ENCODE results near the gene NEGR1. TPM values are rescaled to one million over a fixed set of nuclear protein-coding genes. Genes with fewer than 3 reads are reported as not detected.

Gene NEGR1
- total RNA-seq, 2 donors from 2014 or later, result 0.08 TPM; not detected in 1

- H3K9me3 ChIP-seq (ENCODE audit: control insufficient read depth, low read length, poor library complexity, severe bottlenecking), result no peaks in the 10 kb centered on the region
- Mint-ChIP-seq H3K4me1 (no peaks in the 10 kb centered on the region), H3K27ac (no peak overlapping the region), H3K4me3 (no peak overlapping the region), H3K27me3 (no peaks in the 10 kb centered on the region), H3K36me3 (ENCODE audit: low read depth) (no peaks in the 10 kb centered on the region)
- DNase-seq (no peak), ATAC-seq (no peak)
Observed at GRCh38 chr1:71986160-71986559, 296.2 kb downstream of the NEGR1 start.

- Mint-ChIP-seq H3K27me3 (no peaks in the 10 kb centered on the region), H3K36me3 (ENCODE audit: low read depth) (no peaks in the 10 kb centered on the region), H3K27ac (no peak overlapping the region), H3K4me3 (no peak overlapping the region), H3K4me1 (no peaks in the 10 kb centered on the region)
- ATAC-seq (no peak), DNase-seq (no peak)
- H3K9me3 ChIP-seq (ENCODE audit: control insufficient read depth, low read length, poor library complexity, severe bottlenecking), result no peaks in the 10 kb centered on the region
Observed at GRCh38 chr1:71980556-71980955, 301.8 kb downstream of the NEGR1 start.

DNA sequence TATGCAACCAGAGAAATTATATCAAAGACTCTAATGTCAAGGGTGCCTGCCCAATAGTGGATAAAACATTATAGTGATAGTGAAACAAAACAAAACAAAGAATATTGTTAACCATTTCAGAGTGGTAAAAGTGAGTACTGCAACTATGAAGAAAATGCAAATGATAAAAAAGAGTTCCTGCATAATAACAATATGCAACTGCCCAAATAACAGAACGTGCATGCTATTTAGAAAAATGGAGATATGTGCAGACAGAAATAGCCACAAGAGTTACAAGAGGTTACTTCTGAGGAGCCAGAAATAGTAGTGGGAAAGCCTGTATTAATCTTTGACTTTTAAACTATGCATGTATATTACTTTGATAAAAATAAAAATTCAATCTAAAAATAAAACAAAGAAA, 302.5 kb downstream of the NEGR1 start:
- no peaks in the 10 kb centered on the region for H3K9me3 ChIP-seq (ENCODE audit: control insufficient read depth, low read length, poor library complexity, severe bottlenecking)
- DNase-seq (no peak), ATAC-seq (no peak)
- Mint-ChIP-seq H3K36me3 (ENCODE audit: low read depth) (no peaks in the 10 kb centered on the region), H3K27me3 (no peaks in the 10 kb centered on the region), H3K27ac (no peak overlapping the region), H3K4me3 (no peak overlapping the region), H3K4me1 (no peaks in the 10 kb centered on the region)

DNA sequence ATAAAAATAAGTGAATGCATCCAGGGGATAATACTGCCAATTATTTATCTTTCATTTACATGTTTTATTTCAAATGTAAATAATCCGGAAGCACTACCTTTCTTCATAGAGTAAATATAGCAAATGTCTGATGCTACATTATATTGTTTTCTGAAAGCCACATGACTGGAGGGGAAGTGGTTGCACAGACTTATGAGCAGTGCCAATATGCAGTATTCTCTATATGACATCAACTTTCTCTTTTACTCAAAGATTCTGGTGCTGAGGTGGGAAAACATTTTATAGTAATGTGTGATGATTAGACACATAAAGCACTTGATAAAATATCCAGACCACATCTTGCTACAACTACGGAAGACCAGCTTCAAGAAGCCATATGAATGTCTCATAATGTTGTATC, 314.7 kb downstream of the NEGR1 start:
- DNase-seq, result no peak
- Mint-ChIP-seq H3K36me3 (ENCODE audit: low read depth) (no peaks in the 10 kb centered on the region), H3K27ac (no peak overlapping the region), H3K4me3 (no peak overlapping the region), H3K27me3 (no peaks in the 10 kb centered on the region), H3K4me1 (no peaks in the 10 kb centered on the region)
- no peaks in the 10 kb centered on the region for H3K9me3 ChIP-seq (ENCODE audit: control insufficient read depth, low read length, poor library complexity, severe bottlenecking)
- no peak for ATAC-seq

DNA sequence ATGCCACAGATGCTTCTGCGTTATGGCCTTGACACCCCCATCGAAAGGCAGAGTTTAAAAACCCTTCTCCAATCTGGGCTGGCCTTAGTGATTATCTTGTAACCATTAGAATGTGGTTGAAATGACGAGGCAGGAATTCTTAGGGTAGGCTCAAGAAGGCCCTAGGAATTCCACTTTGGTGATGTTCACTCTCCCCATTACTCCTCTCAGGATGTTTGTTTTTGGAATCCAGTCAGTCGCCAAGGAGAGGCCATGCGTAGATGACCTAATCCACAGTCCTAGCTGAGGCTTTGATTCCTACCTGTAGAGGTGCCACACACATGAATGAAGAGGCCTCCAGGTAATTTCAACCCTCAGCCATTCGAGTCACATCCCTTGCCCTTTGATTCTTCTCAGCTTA, 318.2 kb downstream of the NEGR1 start:
- Mint-ChIP-seq H3K27ac (no peak overlapping the region), H3K27me3 (no peaks in the 10 kb centered on the region), H3K36me3 (ENCODE audit: low read depth) (no peaks in the 10 kb centered on the region), H3K4me3 (no peak overlapping the region), H3K4me1 (no peaks in the 10 kb centered on the region)
- H3K9me3 ChIP-seq (ENCODE audit: control insufficient read depth, low read length, poor library complexity, severe bottlenecking), result no peaks in the 10 kb centered on the region
- DNase-seq (no peak), ATAC-seq (no peak)

DNA sequence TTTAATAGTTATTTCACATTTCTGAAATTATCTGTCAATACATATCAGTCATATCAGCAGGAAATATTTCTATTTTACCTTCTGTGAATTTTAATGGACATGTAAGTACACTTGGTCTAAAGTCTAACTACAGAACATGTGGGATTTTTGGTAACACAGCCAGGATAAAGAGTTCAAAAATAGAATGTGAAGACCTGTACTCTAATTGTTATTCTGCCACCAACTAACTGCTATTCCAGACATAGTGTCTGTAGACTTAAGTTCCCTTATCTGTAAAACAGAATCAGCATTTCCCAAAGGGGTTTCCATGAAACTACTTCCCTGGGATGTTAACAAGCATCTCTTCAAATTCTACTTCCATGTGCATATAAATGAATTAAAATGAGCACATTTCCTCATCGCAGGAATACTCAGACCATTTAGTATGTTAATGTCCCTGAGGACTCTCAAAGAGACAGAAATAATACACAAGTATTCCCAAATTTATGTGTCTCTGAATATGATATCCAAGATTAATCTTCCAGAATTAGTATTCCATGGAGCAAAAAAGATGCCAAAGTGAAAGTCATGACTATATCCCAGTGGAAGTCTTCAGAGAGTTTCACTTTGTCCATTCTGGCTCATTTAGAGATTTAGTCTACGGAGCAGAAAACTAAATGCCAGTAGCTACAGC, 325.6 kb downstream of the NEGR1 start:
- Mint-ChIP-seq H3K4me1 (no peaks in the 10 kb centered on the region), H3K4me3 (no peak overlapping the region)

DNA sequence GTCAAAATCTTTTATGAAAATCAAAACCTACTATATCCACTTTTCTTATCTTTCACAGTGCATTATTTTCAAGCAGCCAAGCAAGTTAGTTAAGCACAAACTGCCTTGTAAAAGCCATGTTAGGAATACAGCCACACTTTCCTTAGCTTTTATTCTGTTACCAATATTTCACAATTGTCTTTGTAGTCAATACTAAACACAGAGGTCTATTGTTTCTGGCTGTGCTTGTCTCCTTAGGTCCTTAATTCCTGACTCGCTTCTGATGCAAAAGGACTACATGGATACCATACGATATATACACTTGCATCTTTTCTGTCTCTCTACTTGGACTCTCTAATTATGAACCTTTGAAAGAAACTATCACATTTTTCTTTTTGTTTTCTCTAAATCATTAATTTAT, 331.8 kb downstream of the NEGR1 start:
- Mint-ChIP-seq H3K4me3 (no peak overlapping the region), H3K4me1 (no peaks in the 10 kb centered on the region), H3K27me3 (no peaks in the 10 kb centered on the region), H3K36me3 (ENCODE audit: low read depth) (no peaks in the 10 kb centered on the region), H3K27ac (no peak overlapping the region)
- no peak for DNase-seq
- ATAC-seq, result no peak
- H3K9me3 ChIP-seq (ENCODE audit: control insufficient read depth, low read length, poor library complexity, severe bottlenecking), result no peaks in the 10 kb centered on the region

More for the DNA sequence above, 325.6 kb downstream of the NEGR1 start:
- Mint-ChIP-seq H3K36me3 (ENCODE audit: low read depth) (no peaks in the 10 kb centered on the region), H3K27ac (no peak overlapping the region), H3K27me3 (no peaks in the 10 kb centered on the region)
- DNase-seq (no peak), ATAC-seq (no peak)
- H3K9me3 ChIP-seq (ENCODE audit: control insufficient read depth, low read length, poor library complexity, severe bottlenecking), result no peaks in the 10 kb centered on the region

DNA sequence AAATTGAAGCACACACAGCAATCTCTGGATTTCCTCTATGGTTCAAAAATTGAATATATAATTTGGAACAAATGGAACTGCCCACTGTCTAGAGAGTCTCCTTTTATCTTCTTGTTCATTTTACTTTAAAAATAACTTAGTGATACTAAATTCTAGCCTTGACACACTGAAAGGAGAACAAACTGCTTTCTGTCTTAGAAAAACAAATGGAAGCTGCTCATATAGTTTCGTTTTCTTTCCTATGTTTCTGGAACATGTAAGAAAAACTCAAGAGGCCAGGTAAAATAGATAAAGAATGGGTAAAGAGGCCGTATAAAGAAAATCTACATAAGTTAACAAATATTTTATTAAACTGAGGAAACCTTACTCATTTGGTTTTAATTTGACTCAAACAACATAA, 332.7 kb downstream of the NEGR1 start:
- no peaks in the 10 kb centered on the region for H3K9me3 ChIP-seq (ENCODE audit: control insufficient read depth, low read length, poor library complexity, severe bottlenecking)
- no peaks in the 10 kb centered on the region for H3K4me1 Mint-ChIP-seq
- no peak overlapping the region for H3K27ac Mint-ChIP-seq
- no peaks in the 10 kb centered on the region for H3K27me3 Mint-ChIP-seq
- no peaks in the 10 kb centered on the region for H3K36me3 Mint-ChIP-seq (ENCODE audit: low read depth)
- H3K4me3 Mint-ChIP-seq, result no peak overlapping the region
- ATAC-seq, result no peak
- DNase-seq, result no peak

DNA sequence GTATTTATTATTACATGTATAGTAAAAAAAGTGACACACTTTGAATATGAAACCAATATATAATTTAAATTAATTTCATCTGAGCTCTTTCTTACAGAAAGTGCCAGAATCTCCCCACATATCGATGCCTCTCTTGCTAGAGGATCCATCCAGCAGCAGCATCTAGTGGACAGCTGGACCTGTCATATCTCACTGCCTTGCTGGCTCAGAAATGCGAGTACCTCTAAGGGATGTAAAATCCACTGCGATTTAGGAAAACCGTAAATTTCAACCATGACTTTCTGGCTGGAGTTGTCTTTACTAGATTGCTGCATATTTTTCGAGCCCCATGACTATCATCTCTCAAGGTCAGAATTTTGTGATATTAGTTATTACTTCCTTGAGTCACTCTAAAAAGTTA, 333.8 kb downstream of the NEGR1 start:
- Mint-ChIP-seq H3K27ac (no peak overlapping the region), H3K4me3 (no peak overlapping the region), H3K4me1 (no peaks in the 10 kb centered on the region)

GRCh38 chr1:71944006-71944405, 338.3 kb downstream of the NEGR1 start:
- Mint-ChIP-seq H3K4me3 (no peak overlapping the region), H3K36me3 (ENCODE audit: low read depth) (no peaks in the 10 kb centered on the region), H3K27ac (no peak overlapping the region), H3K27me3 (no peaks in the 10 kb centered on the region), H3K4me1 (no peaks in the 10 kb centered on the region)
- DNase-seq (no peak), ATAC-seq (no peak)
- no peaks in the 10 kb centered on the region for H3K9me3 ChIP-seq (ENCODE audit: control insufficient read depth, low read length, poor library complexity, severe bottlenecking)

More for the DNA sequence above, 333.8 kb downstream of the NEGR1 start:
- H3K27me3 Mint-ChIP-seq, result no peaks in the 10 kb centered on the region
- ATAC-seq (no peak), DNase-seq (no peak)
- no peaks in the 10 kb centered on the region for H3K9me3 ChIP-seq (ENCODE audit: control insufficient read depth, low read length, poor library complexity, severe bottlenecking)
- H3K36me3 Mint-ChIP-seq (ENCODE audit: low read depth), result no peaks in the 10 kb centered on the region

GRCh38 chr1:71940261-71940660, 342.1 kb downstream of the NEGR1 start:
- no peak for ATAC-seq
- H3K27me3 Mint-ChIP-seq, result no peaks in the 10 kb centered on the region

GRCh38 chr1:71930511-71930910, 351.8 kb downstream of the NEGR1 start:
- Mint-ChIP-seq H3K27me3 (no peaks in the 10 kb centered on the region), H3K4me1 (no peaks in the 10 kb centered on the region), H3K4me3 (no peak overlapping the region), H3K27ac (no peak overlapping the region), H3K36me3 (ENCODE audit: low read depth) (no peaks in the 10 kb centered on the region)
- DNase-seq (no peak), ATAC-seq (no peak)
- H3K9me3 ChIP-seq (ENCODE audit: control insufficient read depth, low read length, poor library complexity, severe bottlenecking), result no peaks in the 10 kb centered on the region

More at GRCh38 chr1:71940261-71940660, 342.1 kb downstream of the NEGR1 start:
- H3K27ac Mint-ChIP-seq, result no peak overlapping the region
- H3K36me3 Mint-ChIP-seq (ENCODE audit: low read depth), result no peaks in the 10 kb centered on the region
- no peak overlapping the region for H3K4me3 Mint-ChIP-seq
- no peaks in the 10 kb centered on the region for H3K9me3 ChIP-seq (ENCODE audit: control insufficient read depth, low read length, poor library complexity, severe bottlenecking)
- no peaks in the 10 kb centered on the region for H3K4me1 Mint-ChIP-seq
- DNase-seq, result no peak

GRCh38 chr1:71921935-71922559, 360.3 kb downstream of the NEGR1 start:
- Mint-ChIP-seq H3K27me3 (no peaks in the 10 kb centered on the region), H3K4me1 (no peaks in the 10 kb centered on the region), H3K27ac (no peak overlapping the region), H3K4me3 (no peak overlapping the region), H3K36me3 (ENCODE audit: low read depth) (no peaks in the 10 kb centered on the region)
- H3K9me3 ChIP-seq (ENCODE audit: control insufficient read depth, low read length, poor library complexity, severe bottlenecking), result no peaks in the 10 kb centered on the region
- no peak for DNase-seq
- no peak for ATAC-seq

- Mint-ChIP-seq H3K4me3 (no peak overlapping the region), H3K27ac (no peak overlapping the region), H3K4me1 (no peaks in the 10 kb centered on the region), H3K36me3 (ENCODE audit: low read depth) (no peaks in the 10 kb centered on the region), H3K27me3 (no peaks in the 10 kb centered on the region)
- DNase-seq (no peak), ATAC-seq (no peak)
- no peaks in the 10 kb centered on the region for H3K9me3 ChIP-seq (ENCODE audit: control insufficient read depth, low read length, poor library complexity, severe bottlenecking)
Observed at GRCh38 chr1:71921204-71921603, 361.1 kb downstream of the NEGR1 start.
